GM12892 (cell line): ENCODE data around the gene SCART1.

Experiments used
- POLR2A ChIP-seq: IDR thresholded peaks from 2 replicates; pipeline ENCODE4 v1.6.1; 2011; ENCODE audit warnings: low read depth, low read length, control low read depth
- POLR2AphosphoS5 ChIP-seq: IDR thresholded peaks from 2 replicates; pipeline ENCODE4 v1.6.1; 2011; ENCODE audit warnings: low read depth, low read length, control low read depth
- TAF1 ChIP-seq: IDR thresholded peaks from 2 replicates; pipeline ENCODE4 v1.6.1; 2011; ENCODE audit warnings: low read depth, mild to moderate bottlenecking, control low read depth, low read length, borderline replicate concordance

DNA sequence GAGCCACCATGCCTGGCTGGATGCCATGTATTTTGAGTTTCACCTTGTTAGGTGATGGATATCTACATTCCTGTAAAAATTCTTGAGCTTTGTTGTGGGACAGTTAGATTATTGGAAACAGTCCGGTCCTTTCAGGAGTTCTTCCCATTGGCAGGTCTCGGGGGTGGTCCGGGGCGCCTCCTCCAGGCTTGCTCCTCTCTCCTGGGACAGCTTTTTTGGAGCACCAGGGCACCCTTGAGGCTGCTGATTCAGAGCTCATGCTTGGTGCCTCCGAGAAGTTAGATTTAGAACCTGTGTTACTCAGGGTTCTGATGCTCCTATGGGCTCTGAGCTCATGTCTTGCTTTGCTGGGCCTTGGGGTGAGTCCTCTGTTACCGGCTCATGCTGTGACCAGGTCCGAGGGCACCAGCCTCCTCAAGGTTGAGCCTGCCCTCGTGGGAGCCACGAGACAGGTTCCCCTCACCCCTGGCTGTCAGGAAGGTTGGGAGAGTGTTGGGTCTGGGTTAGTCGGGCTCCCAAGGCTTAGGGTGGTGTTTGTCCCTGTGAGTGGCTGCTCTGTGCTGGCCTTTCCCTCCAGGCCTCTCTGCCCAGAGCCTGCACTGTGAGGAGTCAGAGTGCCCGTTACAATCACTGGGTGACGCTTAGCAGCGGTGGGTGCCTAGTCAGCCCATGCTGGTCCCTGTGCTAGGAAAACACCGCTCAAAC lies 35.3 kb upstream of the SCART1 start:
- TF ChIP-seq POLR2A, result 0 out of 2 replicates have a peak, but pooled peaks have one; percentile 36
- no peak for TF ChIP-seq POLR2AphosphoS5
- no peak for TF ChIP-seq TAF1
